Measurements from ENCODE around the gene WNT3A.

WNT3A gene

GRCh38 chr1:228100822-228101613, 94.2 kb downstream of the WNT3A start:
- no peak for DNase-seq (ENCODE audit: low read depth)

- DNase-seq (ENCODE audit: low read depth) = no peak
Observed at GRCh38 chr1:228101614-228101993, 94.8 kb downstream of the WNT3A start.

DNA sequence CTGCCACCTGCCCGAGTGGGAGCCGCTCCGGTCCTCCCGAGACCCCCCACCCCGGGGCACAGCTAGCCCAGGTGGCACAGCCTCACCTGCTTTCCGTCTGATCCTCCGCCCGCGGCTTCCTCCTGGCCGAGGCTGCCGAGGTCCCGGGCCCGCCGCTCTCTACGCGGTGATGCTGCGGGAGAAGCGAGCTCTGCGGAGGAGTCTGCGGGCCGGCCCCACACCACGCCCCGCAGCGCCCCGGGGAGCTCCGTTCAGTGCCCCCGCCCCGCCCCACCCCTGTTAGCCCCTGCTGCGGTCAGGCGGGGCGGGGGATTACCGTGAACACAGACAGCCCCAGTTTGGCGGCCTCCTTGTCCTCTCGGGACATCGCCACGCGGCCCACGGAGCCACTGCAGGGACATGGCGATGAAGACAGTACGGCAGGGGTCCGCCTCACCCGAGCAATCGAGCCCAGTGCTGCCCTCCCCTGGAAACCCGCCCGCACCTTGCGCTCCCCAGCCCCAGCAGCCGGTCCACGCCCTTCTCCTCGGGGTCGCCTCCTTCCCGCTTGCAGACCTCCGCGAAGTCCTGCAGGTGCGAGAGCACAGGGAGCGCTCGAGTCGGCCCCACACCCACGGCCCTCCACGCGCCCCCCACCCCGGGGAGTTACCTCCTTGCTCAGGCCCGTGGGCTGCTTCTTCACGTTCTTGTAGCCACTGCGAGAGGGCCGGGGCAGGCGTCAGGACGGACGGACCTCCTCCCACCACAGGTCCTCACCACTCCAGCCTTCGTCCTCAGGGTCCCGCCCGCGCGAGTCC, 95.4 kb downstream of the WNT3A start:
- peak; percentile 37 for DNase-seq (ENCODE audit: low read depth)

DNA sequence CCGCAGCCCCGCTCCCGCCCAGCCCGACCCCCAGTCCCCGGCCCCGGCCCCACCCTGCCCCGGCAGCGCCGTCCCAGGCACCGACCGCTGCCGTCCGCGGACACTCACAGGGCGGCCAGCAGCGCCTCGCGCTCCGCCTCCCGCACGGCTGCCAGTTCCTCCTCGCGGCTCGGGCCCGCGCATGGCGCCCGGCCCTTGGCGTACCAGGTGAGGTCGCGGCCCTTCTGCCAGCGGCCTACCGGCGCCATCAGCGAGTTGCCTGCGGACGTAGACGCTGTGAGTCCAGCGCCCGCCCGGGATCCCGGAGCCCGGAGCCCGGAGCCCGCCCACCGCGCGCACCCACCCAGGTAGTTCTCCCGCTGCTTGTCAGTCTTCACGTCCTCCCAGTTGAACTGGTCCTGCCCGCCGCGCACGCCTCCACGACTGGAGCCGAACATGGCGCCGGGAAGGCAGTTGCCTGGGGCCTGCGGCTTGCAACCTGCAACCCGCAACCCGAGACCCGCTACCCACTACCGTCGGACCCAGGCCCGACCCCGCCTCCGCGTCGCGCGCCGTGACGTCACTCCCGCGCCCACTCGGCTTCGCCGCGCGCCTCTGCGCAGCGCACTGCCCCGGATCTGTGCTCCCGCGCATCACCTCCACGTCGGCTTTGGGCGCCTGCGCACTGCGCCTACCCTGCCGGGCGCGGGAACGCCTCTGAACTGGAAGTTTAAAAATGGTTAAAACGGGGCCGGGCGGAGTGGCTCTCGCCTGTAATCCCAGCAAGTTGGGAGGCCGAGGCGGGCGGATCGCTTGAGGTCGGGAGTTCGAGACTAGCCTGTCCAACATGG, 96.2 kb downstream of the WNT3A start, which contains the start of gene C1orf35:
TSS of gene C1orf35 (minus strand) at position 535 of the 830 bp plus-strand sequence. CDS start at position 437, 98 bp downstream.
- DNase-seq (ENCODE audit: low read depth) = peak; percentile 94

DNA sequence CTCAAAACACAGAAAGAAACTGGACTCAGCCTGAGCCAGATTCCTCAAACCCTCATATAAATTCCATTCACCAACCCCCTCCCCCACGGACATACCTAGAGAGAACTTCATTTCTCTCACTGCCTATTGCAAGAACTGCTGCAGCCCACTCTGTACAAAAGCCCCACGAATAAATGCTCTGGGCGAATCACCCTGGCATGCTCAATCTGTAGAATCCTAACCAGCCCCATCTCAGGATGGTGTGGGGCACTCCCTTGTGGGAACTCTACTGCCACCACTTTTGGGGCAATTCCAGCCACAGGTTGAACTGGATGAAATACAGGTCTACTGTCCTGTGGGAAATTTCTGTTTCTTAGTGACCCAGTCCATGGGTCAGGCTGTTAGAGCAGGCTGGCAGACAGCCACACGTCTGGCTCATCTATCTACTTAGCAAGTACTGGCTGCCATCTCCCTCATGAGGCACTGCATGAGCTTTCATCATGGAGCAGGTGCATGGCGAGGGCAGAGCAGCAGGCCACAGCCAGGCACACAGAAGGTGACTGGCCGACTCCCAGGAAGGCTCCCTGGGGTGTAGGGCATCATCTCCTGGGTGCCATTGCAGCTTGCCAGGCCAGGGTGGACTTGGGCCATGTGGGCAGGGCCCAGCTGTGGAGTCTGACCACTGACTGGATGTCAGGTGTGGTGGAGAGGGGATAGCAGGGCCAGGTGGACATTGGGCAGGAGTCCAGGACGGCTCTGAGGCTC, 97.9 kb downstream of the WNT3A start:
- DNase-seq (ENCODE audit: low read depth) = no peak

- DNase-seq (ENCODE audit: low read depth) = no peak
Observed at GRCh38 chr1:228105270-228105995, 98.6 kb downstream of the WNT3A start.

DNA sequence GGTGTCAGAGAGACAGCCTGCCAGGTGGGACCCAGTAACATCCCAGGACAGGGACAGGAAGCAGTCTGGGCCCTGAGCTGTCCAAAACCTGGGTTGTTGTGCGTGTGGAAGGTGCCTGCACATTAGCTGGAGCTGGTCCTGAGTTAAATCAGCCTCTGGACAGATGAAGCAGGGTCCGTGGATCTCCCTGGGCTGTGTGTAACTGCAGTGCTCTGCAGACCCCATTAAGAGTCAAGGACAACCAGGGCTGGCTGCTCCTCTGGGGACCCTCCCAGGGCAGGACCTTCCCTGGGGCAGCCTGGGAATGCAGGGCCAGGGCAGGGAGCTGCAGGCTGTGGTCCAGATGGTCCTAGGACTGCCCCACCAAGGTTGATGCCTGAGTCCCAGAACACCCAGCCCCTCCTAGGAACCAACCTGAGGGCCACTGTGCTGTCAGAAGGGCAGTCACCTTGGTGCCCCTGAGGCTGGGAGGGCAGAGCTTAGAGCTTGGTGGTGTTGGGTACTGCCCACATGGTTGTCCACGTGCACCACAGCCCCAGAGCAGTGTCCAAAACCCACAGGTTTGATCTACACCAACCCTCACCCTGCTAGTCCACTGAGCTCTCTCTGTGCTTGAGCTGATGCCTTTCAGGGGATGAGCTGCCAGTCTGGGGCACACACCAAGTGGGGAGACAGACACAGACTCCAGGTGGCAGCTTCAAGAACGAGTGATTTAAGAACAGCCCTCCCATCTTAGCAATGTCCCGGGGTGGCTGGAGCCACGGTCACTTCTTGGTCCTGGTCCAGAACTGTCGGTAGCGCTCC, 99.4 kb downstream of the WNT3A start:
- no peak for DNase-seq (ENCODE audit: low read depth)

GRCh38 chr1:228106800-228107054, 99.9 kb downstream of the WNT3A start:
- no peak for DNase-seq (ENCODE audit: low read depth)

DNA sequence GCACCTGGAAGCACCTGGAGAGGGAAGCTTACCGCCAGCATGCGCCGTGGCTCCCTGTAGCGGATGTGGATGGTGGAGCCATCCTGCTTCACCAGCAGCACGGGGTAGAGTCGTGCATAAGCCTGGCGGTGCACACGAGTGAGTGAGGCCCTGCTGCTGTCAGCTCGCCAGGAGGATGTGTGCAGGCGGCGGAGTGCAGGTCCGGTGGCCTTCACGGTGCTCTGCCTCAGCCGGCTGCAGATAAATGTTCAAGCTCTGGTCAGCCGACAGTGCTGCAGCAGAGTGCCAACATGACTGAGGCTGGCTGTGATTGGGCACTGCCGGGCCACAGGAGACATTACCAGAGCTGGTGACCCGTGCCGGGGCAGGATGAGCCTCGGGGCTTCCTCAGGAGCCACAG, 100.8 kb downstream of the WNT3A start:
- no peak for DNase-seq (ENCODE audit: low read depth)

- DNase-seq (ENCODE audit: low read depth) = no peak
Observed at GRCh38 chr1:228108055-228108690, 101.4 kb downstream of the WNT3A start.

GRCh38 chr1:228108742-228109072, 101.9 kb downstream of the WNT3A start:
- DNase-seq (ENCODE audit: low read depth) = no peak

DNA sequence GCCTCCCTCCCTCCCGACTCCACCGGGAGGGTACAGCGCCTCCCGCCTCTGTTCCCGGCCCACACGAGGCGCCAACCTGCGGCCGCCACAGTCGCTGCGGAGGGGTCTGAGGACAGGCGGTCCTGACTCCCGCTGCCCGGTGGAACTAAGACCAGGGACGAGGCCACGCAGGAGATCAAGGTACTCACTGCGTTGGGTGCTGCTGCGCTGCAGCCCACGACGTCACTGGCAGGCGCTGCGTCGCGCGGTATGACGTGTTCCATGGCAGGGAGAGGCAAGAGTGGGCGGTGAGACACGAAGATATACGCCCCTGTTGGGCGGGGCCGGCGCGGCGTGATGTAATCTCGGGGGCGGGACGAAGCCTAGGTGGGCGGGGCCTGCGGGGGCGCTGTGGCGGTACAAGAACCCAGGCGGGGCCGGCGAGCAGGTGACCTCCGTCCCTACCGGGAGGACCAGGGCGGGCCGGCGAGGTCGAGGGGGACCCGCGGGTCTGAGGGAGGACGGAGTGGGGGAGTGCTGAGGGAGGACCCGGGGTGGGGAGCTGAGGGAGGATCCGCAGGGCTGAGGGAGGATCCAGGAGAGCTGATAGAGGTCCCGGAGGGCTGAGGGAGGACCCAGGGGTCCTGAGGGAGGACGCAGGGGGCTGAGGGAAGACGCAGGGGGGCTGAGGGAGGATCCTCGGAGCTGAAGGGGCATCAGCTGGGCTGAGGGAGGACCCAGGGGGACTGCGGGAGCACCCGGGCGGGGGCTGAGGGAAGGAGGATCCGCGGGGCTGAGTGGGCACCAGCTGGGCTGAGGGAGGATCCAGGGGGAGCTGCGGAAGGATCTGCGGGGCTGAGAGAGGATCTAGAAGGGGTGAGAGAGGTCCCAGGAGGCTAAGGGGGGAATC, 102.5 kb downstream of the WNT3A start, which contains the start of gene MRPL55:
TSS of gene MRPL55 (minus strand) at position 227 of the 889 bp plus-strand sequence. CDS start 1,039 bp downstream, outside the sequence.
- peak; percentile 99 for DNase-seq (ENCODE audit: low read depth)

- no peak for DNase-seq (ENCODE audit: low read depth)
Observed at GRCh38 chr1:228109962-228110488, 103.2 kb downstream of the WNT3A start.

DNA sequence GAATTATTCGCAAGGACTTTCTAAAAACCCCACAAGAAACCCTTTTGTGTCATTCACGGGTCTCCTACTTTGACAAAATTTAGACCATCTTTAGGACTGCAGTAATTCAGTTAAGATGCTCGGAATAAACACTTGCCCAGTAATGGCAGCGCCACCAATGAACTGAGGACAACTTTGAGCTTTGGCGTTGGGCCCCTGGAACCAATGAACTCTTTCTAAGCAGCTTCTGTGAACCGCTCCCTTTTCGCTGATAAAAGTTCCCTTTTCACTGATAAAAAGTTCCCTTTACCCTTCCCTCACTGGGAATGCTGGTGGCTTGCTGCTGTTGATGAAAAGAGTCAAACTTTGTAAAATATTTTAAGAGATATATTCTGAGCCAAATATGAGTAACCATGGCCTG, 103.8 kb downstream of the WNT3A start:
- DNase-seq (ENCODE audit: low read depth) = no peak
